Keratinocyte (primary cell): Measurements from ENCODE around the gene NF1.

Experiments
- CTCF ChIP-seq, 3 experiments: IDR thresholded peaks in 1 of 3; conservative IDR thresholded peaks in 1 of 3; optimal IDR thresholded peaks in 1 of 3; 2 replicates in 2 of 3; 3 replicates in 1 of 3; pipeline versions ENCODE3 to v1.5.1; 2011; ENCODE audit warnings: low read length in 3 of 3, mild to moderate bottlenecking in 3 of 3, moderate library complexity in 2 of 3, control low read depth in 1 of 3, inconsistent platforms in 1 of 3; ENCODE audit not compliant: insufficient read depth in 2 of 3; ENCODE audit errors: extremely low read depth in 1 of 3
- EZH2 ChIP-seq: IDR thresholded peaks from one replicate; pipeline ENCODE4 v1.6.1; 2012; ENCODE audit warnings: inconsistent platforms, mild to moderate bottlenecking, low read length, moderate library complexity

DNA sequence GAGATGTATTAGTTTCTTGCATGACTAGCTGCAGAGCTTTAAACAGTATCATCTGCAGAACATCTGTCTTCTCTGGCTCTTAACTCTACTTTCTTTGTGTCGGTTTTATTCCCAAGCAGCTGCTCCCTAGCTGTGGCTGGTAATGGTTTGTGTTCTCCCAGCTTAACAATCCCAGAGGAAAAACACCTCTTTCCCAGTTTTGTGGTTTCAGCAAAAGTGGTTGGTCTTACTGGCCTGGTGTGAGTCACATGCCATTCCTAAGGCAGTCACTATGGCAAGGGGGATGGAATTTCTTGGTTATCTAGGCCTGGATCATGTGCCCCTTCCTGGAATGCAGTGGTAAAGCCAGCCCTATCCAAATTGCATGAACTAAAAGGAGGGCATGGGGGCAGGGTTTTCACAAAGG lies 174.8 kb downstream of the NF1 start:
- TF ChIP-seq CTCF (optimal IDR thresholded peaks at IDR 0.05 in 1 of 3, IDR thresholded peaks at IDR 0.05 in 1 of 3, conservative IDR thresholded peaks at IDR 0.05 in 1 of 3; ENCODE audit: extremely low read depth in 1 of 3, insufficient read depth in 2 of 3, low read length in 3 of 3) (no peak), EZH2 (no peak)
